WI38 (cell line): ENCODE measurements around the gene KRTAP20-3.

Experiments
- H3K4me3 ChIP-seq: 2 replicates; pipeline ENCODE4 v1.5.1; 2011; ENCODE audit warnings: low read depth, mild to moderate bottlenecking, control low read depth, low read length
- CTCF ChIP-seq: IDR thresholded peaks from 2 replicates; pipeline ENCODE4 v1.5.1; 2012; ENCODE audit warnings: low read depth, mild to moderate bottlenecking, control low read depth, low read length

The KRTAP20-3 gene

GRCh38 chr21:30634906-30635305, 7.8 kb upstream of the KRTAP20-3 start, which contains the start of gene KRTAP20-2:
Gene KRTAP20-2, plus strand, starts transcription at chr21:30635206. Its CDS starts 58 bp downstream, at chr21:30635264.
- TF ChIP-seq CTCF = no peak

DNA sequence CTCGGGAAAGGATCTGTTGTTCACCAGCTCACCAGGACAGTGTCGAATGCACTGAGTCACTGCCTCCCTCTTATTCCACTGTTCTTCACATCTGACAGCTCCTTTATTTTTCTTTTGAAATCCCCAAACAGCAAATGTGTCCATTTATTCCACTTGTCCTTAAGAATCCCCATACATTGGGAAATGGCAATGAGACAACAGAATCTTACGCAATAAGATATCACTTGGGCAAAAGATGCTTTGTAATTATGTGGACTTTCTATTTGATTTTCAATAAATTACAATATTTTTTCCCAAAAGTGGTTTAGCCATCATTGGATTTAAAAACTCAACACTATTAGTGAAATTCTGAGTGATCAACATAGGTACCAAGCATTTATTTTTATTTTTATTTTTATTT, 4.0 kb upstream of the KRTAP20-3 start:
- no peak for TF ChIP-seq CTCF
- no peak overlapping the region for H3K4me3 ChIP-seq

More at GRCh38 chr21:30634906-30635305, 7.8 kb upstream of the KRTAP20-3 start, which contains the start of gene KRTAP20-2:
- H3K4me3 ChIP-seq = no peak within 1 kb of the TSS

DNA sequence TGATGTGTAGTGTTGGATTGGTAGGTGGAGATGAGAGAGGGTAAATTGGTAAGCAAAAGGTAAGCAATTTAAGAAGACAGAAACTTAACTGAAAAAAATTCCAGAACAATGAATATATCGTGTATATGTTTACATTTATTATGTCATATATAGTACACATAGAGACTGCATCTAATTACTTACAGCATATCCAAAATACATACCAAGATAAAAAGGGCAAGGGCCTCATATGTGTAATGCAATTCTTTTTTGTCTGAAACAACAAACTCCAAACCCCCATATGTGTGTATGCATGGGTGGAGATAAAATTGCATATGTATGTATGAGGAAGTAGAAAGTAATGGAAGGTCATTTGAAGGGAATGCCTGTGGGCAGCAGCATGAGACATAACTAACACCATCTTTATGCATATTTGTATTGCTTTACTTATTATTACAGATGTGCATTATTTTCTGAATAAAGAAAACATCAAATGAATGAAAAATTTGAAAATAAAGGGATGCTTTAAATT, 4.3 kb downstream of the KRTAP20-3 start:
- TF ChIP-seq CTCF = no peak
- H3K4me3 ChIP-seq = no peak overlapping the region

DNA sequence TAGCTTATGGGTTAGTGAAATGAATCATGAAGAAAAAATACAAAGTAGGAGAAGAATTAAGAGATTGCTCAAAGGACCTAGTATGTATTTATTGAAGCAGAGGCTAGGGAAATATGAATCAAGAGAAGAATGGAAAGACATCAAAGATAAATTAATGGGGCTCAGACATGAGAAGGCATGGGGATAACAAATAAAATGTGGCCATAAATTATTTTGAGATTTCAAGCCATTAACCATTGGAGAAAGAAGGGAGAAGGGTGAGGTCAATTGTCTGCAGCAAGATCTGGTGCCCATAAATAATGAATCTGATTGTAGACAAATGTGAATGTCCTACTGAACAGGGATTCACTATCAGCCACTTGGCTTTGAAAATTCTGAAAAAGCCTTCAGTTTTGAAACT, 10.2 kb downstream of the KRTAP20-3 start:
- TF ChIP-seq CTCF = no peak
- H3K4me3 ChIP-seq = no peak overlapping the region

GRCh38 chr21:30668776-30669175, 26.1 kb downstream of the KRTAP20-3 start:
- no peak overlapping the region for H3K4me3 ChIP-seq
- TF ChIP-seq CTCF = no peak

GRCh38 chr21:30672985-30673650, 30.5 kb downstream of the KRTAP20-3 start:
- no peak overlapping the region for H3K4me3 ChIP-seq
- TF ChIP-seq CTCF = no peak

GRCh38 chr21:30674312-30674711, 31.6 kb downstream of the KRTAP20-3 start:
- TF ChIP-seq CTCF = no peak
- no peak overlapping the region for H3K4me3 ChIP-seq
